Activated naive CD8-positive, alpha-beta T cell treated with anti-CD3 and anti-CD28 coated beads for 36 hours (primary cell): ENCODE data around the gene WDFY4. TPM values are rescaled to one million over a fixed set of nuclear protein-coding genes. Genes with fewer than 3 reads are reported as not detected.
A peak's percentile ranks its signal among the peaks of the same experiment; 100 is the strongest.

Source experiments
- DNase-seq: peaks from one replicate; pipeline ENCODE4 v3.0.0; 2021
- H3K27ac Mint-ChIP-seq: one replicate; pipeline ENCODE4 v1.8.0; 2022; ENCODE audit warnings: mild to moderate bottlenecking, moderate library complexity, mixed read lengths
- H3K27me3 Mint-ChIP-seq: one replicate; pipeline ENCODE4 v1.8.0; 2022; ENCODE audit warnings: mild to moderate bottlenecking, mixed read lengths
- H3K36me3 Mint-ChIP-seq: one replicate; pipeline ENCODE4 v1.8.0; 2021; ENCODE audit warnings: mild to moderate bottlenecking, mixed read lengths
- H3K4me1 Mint-ChIP-seq: one replicate; pipeline ENCODE4 v1.8.0; 2021; ENCODE audit warnings: mixed read lengths
- H3K4me3 Mint-ChIP-seq: one replicate; pipeline ENCODE4 v1.8.0; 2022; ENCODE audit warnings: mild to moderate bottlenecking, moderate library complexity, mixed read lengths
- H3K9me3 Mint-ChIP-seq: one replicate; pipeline ENCODE4 v1.8.0; 2022; ENCODE audit warnings: mixed read lengths
- total RNA-seq, 2 experiments: library from RNA; stranded (reverse); gene quantifications; one replicate each; pipeline ENCODE4 v1.2.3, GENCODE V29; 2021

WDFY4 gene
- total RNA-seq, 2 experiments from 2014 or later = 0.93 to 1.2 TPM

- Mint-ChIP-seq H3K36me3 (no peaks in the 10 kb centered on the region), H3K9me3 (no peaks in the 10 kb centered on the region), H3K27me3 (no peaks in the 10 kb centered on the region), H3K4me3 (no peak overlapping the region), H3K4me1 (no peaks in the 10 kb centered on the region), H3K27ac (peak overlapping the region; percentile 25)
- DNase-seq = peak; percentile 10
Observed at GRCh38 chr10:48670978-48671913, 13.4 kb upstream of the WDFY4 start.

GRCh38 chr10:48671914-48672595 lies 12.6 kb upstream of the WDFY4 start:
- H3K36me3 Mint-ChIP-seq = no peaks in the 10 kb centered on the region
- H3K27ac Mint-ChIP-seq = peak overlapping the region; percentile 29
- H3K9me3 Mint-ChIP-seq = no peaks in the 10 kb centered on the region
- no peak overlapping the region for H3K4me3 Mint-ChIP-seq
- H3K27me3 Mint-ChIP-seq = no peaks in the 10 kb centered on the region
- no peaks in the 10 kb centered on the region for H3K4me1 Mint-ChIP-seq
- DNase-seq = no peak

- no peaks in the 10 kb centered on the region for H3K4me1 Mint-ChIP-seq
- H3K27me3 Mint-ChIP-seq = no peaks in the 10 kb centered on the region
- no peaks in the 10 kb centered on the region for H3K36me3 Mint-ChIP-seq
- H3K9me3 Mint-ChIP-seq = no peaks in the 10 kb centered on the region
- no peak overlapping the region for H3K4me3 Mint-ChIP-seq
- no peak overlapping the region for H3K27ac Mint-ChIP-seq
- no peak for DNase-seq
Observed at GRCh38 chr10:48672596-48673265, 11.9 kb upstream of the WDFY4 start.

GRCh38 chr10:48677625-48678024 lies 7.0 kb upstream of the WDFY4 start:
- peaks cover 6% of the 10 kb centered on the region for H3K9me3 Mint-ChIP-seq
- no peaks in the 10 kb centered on the region for H3K4me1 Mint-ChIP-seq
- no peak overlapping the region for H3K4me3 Mint-ChIP-seq
- H3K27me3 Mint-ChIP-seq = no peaks in the 10 kb centered on the region
- no peak for DNase-seq
- no peaks in the 10 kb centered on the region for H3K36me3 Mint-ChIP-seq
- no peak overlapping the region for H3K27ac Mint-ChIP-seq

GRCh38 chr10:48678041-48678440 lies 6.6 kb upstream of the WDFY4 start:
- Mint-ChIP-seq H3K27me3 (no peaks in the 10 kb centered on the region), H3K4me3 (no peak overlapping the region), H3K4me1 (no peaks in the 10 kb centered on the region), H3K9me3 (peaks cover 6% of the 10 kb centered on the region), H3K27ac (no peak overlapping the region), H3K36me3 (no peaks in the 10 kb centered on the region)
- no peak for DNase-seq

- Mint-ChIP-seq H3K4me1 (no peaks in the 10 kb centered on the region), H3K9me3 (peaks cover 6% of the 10 kb centered on the region), H3K4me3 (no peak overlapping the region), H3K27me3 (peaks cover 4% of the 10 kb centered on the region), H3K27ac (no peak overlapping the region), H3K36me3 (no peaks in the 10 kb centered on the region)
- no peak for DNase-seq
Observed at GRCh38 chr10:48681740-48682139, 2.9 kb upstream of the WDFY4 start.

- Mint-ChIP-seq H3K27me3 (peaks cover 4% of the 10 kb centered on the region), H3K4me3 (no peak overlapping the region), H3K36me3 (no peaks in the 10 kb centered on the region), H3K4me1 (no peaks in the 10 kb centered on the region), H3K9me3 (peaks cover 6% of the 10 kb centered on the region), H3K27ac (no peak overlapping the region)
- no peak for DNase-seq
Observed at GRCh38 chr10:48682265-48682664, 2.4 kb upstream of the WDFY4 start.

- H3K4me3 Mint-ChIP-seq = no peak overlapping the region
- H3K9me3 Mint-ChIP-seq = peaks cover 3% of the 10 kb centered on the region
- no peak overlapping the region for H3K27ac Mint-ChIP-seq
- H3K36me3 Mint-ChIP-seq = no peaks in the 10 kb centered on the region
- DNase-seq = no peak
- no peaks in the 10 kb centered on the region for H3K4me1 Mint-ChIP-seq
- H3K27me3 Mint-ChIP-seq = peaks cover 4% of the 10 kb centered on the region
Observed at GRCh38 chr10:48683424-48683823, 1.2 kb upstream of the WDFY4 start.

- no peaks in the 10 kb centered on the region for H3K36me3 Mint-ChIP-seq
- no peaks in the 10 kb centered on the region for H3K9me3 Mint-ChIP-seq
- H3K4me1 Mint-ChIP-seq = no peaks in the 10 kb centered on the region
- peaks cover 8% of the 10 kb centered on the region for H3K27me3 Mint-ChIP-seq
- DNase-seq = no peak
- H3K4me3 Mint-ChIP-seq = no peak overlapping the region
- H3K27ac Mint-ChIP-seq = no peak overlapping the region
Observed at GRCh38 chr10:48683868-48684267, 805 bp upstream of the WDFY4 start.

GRCh38 chr10:48684463-48684791 lies 246 bp upstream of the WDFY4 start:
- H3K4me3 Mint-ChIP-seq = no peak overlapping the region
- no peak overlapping the region for H3K27ac Mint-ChIP-seq
- DNase-seq = no peak
- peaks cover 9% of the 10 kb centered on the region for H3K27me3 Mint-ChIP-seq
- H3K4me1 Mint-ChIP-seq = no peaks in the 10 kb centered on the region
- H3K9me3 Mint-ChIP-seq = no peaks in the 10 kb centered on the region
- H3K36me3 Mint-ChIP-seq = no peaks in the 10 kb centered on the region

- DNase-seq = no peak
- Mint-ChIP-seq H3K4me3 (peak overlapping the region; percentile 8), H3K27ac (no peak overlapping the region), H3K36me3 (no peaks in the 10 kb centered on the region), H3K4me1 (no peaks in the 10 kb centered on the region), H3K9me3 (no peaks in the 10 kb centered on the region), H3K27me3 (peaks cover 9% of the 10 kb centered on the region)
Observed at GRCh38 chr10:48685731-48686130, 1.1 kb downstream of the WDFY4 start.

- Mint-ChIP-seq H3K4me3 (no peak overlapping the region), H3K36me3 (no peaks in the 10 kb centered on the region), H3K4me1 (no peaks in the 10 kb centered on the region), H3K27ac (no peak overlapping the region), H3K27me3 (peaks cover 11% of the 10 kb centered on the region), H3K9me3 (no peaks in the 10 kb centered on the region)
- no peak for DNase-seq
Observed at GRCh38 chr10:48690791-48691660, 6.4 kb downstream of the WDFY4 start.

- H3K4me3 Mint-ChIP-seq = no peak overlapping the region
- no peaks in the 10 kb centered on the region for H3K9me3 Mint-ChIP-seq
- H3K36me3 Mint-ChIP-seq = no peaks in the 10 kb centered on the region
- no peak for DNase-seq
- H3K27me3 Mint-ChIP-seq = peaks cover 11% of the 10 kb centered on the region
- no peaks in the 10 kb centered on the region for H3K4me1 Mint-ChIP-seq
- no peak overlapping the region for H3K27ac Mint-ChIP-seq
Observed at GRCh38 chr10:48691812-48692528, 7.3 kb downstream of the WDFY4 start.

GRCh38 chr10:48692748-48693147 lies 8.1 kb downstream of the WDFY4 start:
- peaks cover 11% of the 10 kb centered on the region for H3K27me3 Mint-ChIP-seq
- no peak for DNase-seq
- no peaks in the 10 kb centered on the region for H3K4me1 Mint-ChIP-seq
- no peak overlapping the region for H3K4me3 Mint-ChIP-seq
- H3K27ac Mint-ChIP-seq = no peak overlapping the region
- H3K9me3 Mint-ChIP-seq = no peaks in the 10 kb centered on the region
- no peaks in the 10 kb centered on the region for H3K36me3 Mint-ChIP-seq
